Thyroid gland (tissue), 4 donors: ENCODE measurements around the gene FIGNL2.

Source experiments
- POLR2A ChIP-seq, 2 donors: fragments of 450-650 bp; IDR thresholded peaks; one replicate each; pipeline ENCODE4 v1.6.1; 2017; ENCODE audit warnings: antibody characterized with exemption in 2 of 2, mild to moderate bottlenecking in 2 of 2, moderate library complexity in 1 of 2
- TF ChIP-seq, protein P1 (sequence below), 6 experiments: fragments of 200-600 bp in 3 of 6; fragments of 450-650 bp in 3 of 6; sonication (generic) in 3 of 6; IDR thresholded peaks; one replicate each; pipeline ENCODE4 v1.5.1; 2016 to 2019; ENCODE audit warnings: antibody characterized with exemption in 6 of 6, mild to moderate bottlenecking in 2 of 6, inconsistent platforms in 1 of 6, moderate library complexity in 1 of 6

DNA sequence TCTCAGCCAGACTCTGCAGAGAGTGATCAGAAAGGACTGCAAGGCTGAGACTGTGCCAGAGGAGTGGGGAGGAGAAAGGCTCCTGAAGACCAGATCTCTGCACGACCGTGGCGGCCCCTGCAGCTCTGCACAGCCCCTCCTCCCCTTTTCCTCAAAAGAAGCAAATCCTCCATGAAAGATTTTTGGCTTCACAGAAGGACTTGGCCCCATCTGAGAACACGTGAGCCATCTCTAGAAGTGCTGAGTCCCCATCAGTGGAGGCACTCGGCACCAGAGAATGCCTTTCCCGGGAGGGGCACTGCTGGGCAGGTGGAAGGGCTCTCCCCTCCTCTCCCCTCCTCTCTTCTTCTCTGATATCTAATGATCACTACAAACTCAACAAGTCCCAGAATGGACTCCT is 6.8 kb downstream of the FIGNL2 start:
- TF ChIP-seq, protein P1, sequence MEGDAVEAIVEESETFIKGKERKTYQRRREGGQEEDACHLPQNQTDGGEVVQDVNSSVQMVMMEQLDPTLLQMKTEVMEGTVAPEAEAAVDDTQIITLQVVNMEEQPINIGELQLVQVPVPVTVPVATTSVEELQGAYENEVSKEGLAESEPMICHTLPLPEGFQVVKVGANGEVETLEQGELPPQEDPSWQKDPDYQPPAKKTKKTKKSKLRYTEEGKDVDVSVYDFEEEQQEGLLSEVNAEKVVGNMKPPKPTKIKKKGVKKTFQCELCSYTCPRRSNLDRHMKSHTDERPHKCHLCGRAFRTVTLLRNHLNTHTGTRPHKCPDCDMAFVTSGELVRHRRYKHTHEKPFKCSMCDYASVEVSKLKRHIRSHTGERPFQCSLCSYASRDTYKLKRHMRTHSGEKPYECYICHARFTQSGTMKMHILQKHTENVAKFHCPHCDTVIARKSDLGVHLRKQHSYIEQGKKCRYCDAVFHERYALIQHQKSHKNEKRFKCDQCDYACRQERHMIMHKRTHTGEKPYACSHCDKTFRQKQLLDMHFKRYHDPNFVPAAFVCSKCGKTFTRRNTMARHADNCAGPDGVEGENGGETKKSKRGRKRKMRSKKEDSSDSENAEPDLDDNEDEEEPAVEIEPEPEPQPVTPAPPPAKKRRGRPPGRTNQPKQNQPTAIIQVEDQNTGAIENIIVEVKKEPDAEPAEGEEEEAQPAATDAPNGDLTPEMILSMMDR (IDR thresholded peaks at IDR 0.05), result no peak
- no peak for TF ChIP-seq POLR2A (IDR thresholded peaks at IDR 0.05)
